HUES64 (cell line): ENCODE data around the gene TLCD2.
A peak's percentile ranks its signal among the peaks of the same experiment; 100 is the strongest.

Experiments used
- H3K27ac ChIP-seq: 2 replicates; pipeline ENCODE4 v1.7.0; 2013; ENCODE audit warnings: low read depth, low read length, inconsistent platforms
- H3K27me3 ChIP-seq: 2 replicates; pipeline ENCODE4 v1.6.1; 2013; ENCODE audit warnings: mild to moderate bottlenecking, low read length; ENCODE audit not compliant: insufficient read depth
- H3K36me3 ChIP-seq: 2 replicates; pipeline ENCODE4 v1.6.1; 2013; ENCODE audit warnings: mild to moderate bottlenecking, low read length; ENCODE audit not compliant: insufficient read depth
- H3K4me1 ChIP-seq: 2 replicates; pipeline ENCODE4 v1.6.1; 2013; ENCODE audit warnings: mild to moderate bottlenecking, low read length, moderate library complexity; ENCODE audit not compliant: insufficient read depth
- H3K4me3 ChIP-seq: 2 replicates; pipeline ENCODE4 v1.5.1; 2013; ENCODE audit warnings: mild to moderate bottlenecking, low read length, moderate library complexity
- H3K9ac ChIP-seq: 2 replicates; pipeline ENCODE4 v1.6.1; 2013; ENCODE audit warnings: mild to moderate bottlenecking, low read depth, low read length
- H3K9me3 ChIP-seq: 2 replicates; pipeline ENCODE4 v1.6.1; 2013; ENCODE audit warnings: low read depth, low read length; ENCODE audit not compliant: insufficient read depth
- WGBS: fragments of 150-250, 120-280 bp; methylation state at CpG from one replicate; pipeline ENCODE4 v1.1.7; 2013; ENCODE audit warnings: missing lambda C conversion rate; 5-methylcytosine and 5-hydroxymethylcytosine counted together

The TLCD2 gene

GRCh38 chr17:1732833-1733321, 22.7 kb upstream of the TLCD2 start:
- H3K4me3 ChIP-seq = no peak overlapping the region
- no peaks in the 10 kb centered on the region for H3K9me3 ChIP-seq
- no peaks in the 10 kb centered on the region for H3K27me3 ChIP-seq
- no peaks in the 10 kb centered on the region for H3K36me3 ChIP-seq
- no peak overlapping the region for H3K9ac ChIP-seq
- WGBS = 88% methylated on average over 11 of the region's 11 CpGs
- H3K4me1 ChIP-seq = no peaks in the 10 kb centered on the region
- no peak overlapping the region for H3K27ac ChIP-seq

GRCh38 chr17:1732241-1732832, 22.2 kb upstream of the TLCD2 start:
- Histone ChIP-seq H3K9me3 (no peaks in the 10 kb centered on the region), H3K36me3 (no peaks in the 10 kb centered on the region), H3K27me3 (no peaks in the 10 kb centered on the region), H3K4me1 (no peaks in the 10 kb centered on the region), H3K4me3 (no peak overlapping the region), H3K27ac (no peak overlapping the region), H3K9ac (no peak overlapping the region)
- WGBS = 92% methylated on average over 22 of the region's 22 CpGs

- no peak overlapping the region for H3K4me3 ChIP-seq
- no peaks in the 10 kb centered on the region for H3K36me3 ChIP-seq
- no peak overlapping the region for H3K9ac ChIP-seq
- H3K4me1 ChIP-seq = no peaks in the 10 kb centered on the region
- H3K27me3 ChIP-seq = no peaks in the 10 kb centered on the region
- H3K9me3 ChIP-seq = no peaks in the 10 kb centered on the region
- no peak overlapping the region for H3K27ac ChIP-seq
- WGBS = 95% methylated on average over 10 of the region's 10 CpGs
Observed at GRCh38 chr17:1731194-1731506, 21.0 kb upstream of the TLCD2 start.

GRCh38 chr17:1730326-1731193, 20.4 kb upstream of the TLCD2 start:
- 93% methylated on average over 40 of the region's 40 CpGs for WGBS
- Histone ChIP-seq H3K27ac (no peak overlapping the region), H3K36me3 (no peaks in the 10 kb centered on the region), H3K4me1 (no peaks in the 10 kb centered on the region), H3K4me3 (no peak overlapping the region), H3K27me3 (no peaks in the 10 kb centered on the region), H3K9me3 (no peaks in the 10 kb centered on the region), H3K9ac (no peak overlapping the region)

GRCh38 chr17:1729966-1730325, 19.8 kb upstream of the TLCD2 start:
- no peaks in the 10 kb centered on the region for H3K36me3 ChIP-seq
- no peaks in the 10 kb centered on the region for H3K4me1 ChIP-seq
- H3K9ac ChIP-seq = no peak overlapping the region
- 95% methylated on average over 15 of the region's 15 CpGs for WGBS
- H3K4me3 ChIP-seq = no peak overlapping the region
- no peaks in the 10 kb centered on the region for H3K27me3 ChIP-seq
- no peaks in the 10 kb centered on the region for H3K9me3 ChIP-seq
- no peak overlapping the region for H3K27ac ChIP-seq

- no peak overlapping the region for H3K9ac ChIP-seq
- no peak overlapping the region for H3K27ac ChIP-seq
- H3K27me3 ChIP-seq = no peaks in the 10 kb centered on the region
- H3K9me3 ChIP-seq = no peaks in the 10 kb centered on the region
- 93% methylated on average over 28 of the region's 28 CpGs for WGBS
- no peaks in the 10 kb centered on the region for H3K36me3 ChIP-seq
- H3K4me1 ChIP-seq = no peaks in the 10 kb centered on the region
- no peak overlapping the region for H3K4me3 ChIP-seq
Observed at GRCh38 chr17:1727876-1728630, 17.9 kb upstream of the TLCD2 start.

- no peak overlapping the region for H3K27ac ChIP-seq
- H3K27me3 ChIP-seq = no peaks in the 10 kb centered on the region
- WGBS = 95% methylated on average over 21 of the region's 21 CpGs
- no peak overlapping the region for H3K9ac ChIP-seq
- H3K4me1 ChIP-seq = no peaks in the 10 kb centered on the region
- H3K4me3 ChIP-seq = no peak overlapping the region
- H3K36me3 ChIP-seq = no peaks in the 10 kb centered on the region
- H3K9me3 ChIP-seq = no peaks in the 10 kb centered on the region
Observed at GRCh38 chr17:1727258-1727789, 17.1 kb upstream of the TLCD2 start.

- no peak overlapping the region for H3K4me3 ChIP-seq
- no peaks in the 10 kb centered on the region for H3K4me1 ChIP-seq
- H3K27ac ChIP-seq = no peak overlapping the region
- no peak overlapping the region for H3K9ac ChIP-seq
- WGBS = 93% methylated on average over 18 of the region's 18 CpGs
- H3K36me3 ChIP-seq = no peaks in the 10 kb centered on the region
- H3K27me3 ChIP-seq = no peaks in the 10 kb centered on the region
- H3K9me3 ChIP-seq = no peaks in the 10 kb centered on the region
Observed at GRCh38 chr17:1726626-1727257, 16.6 kb upstream of the TLCD2 start.

- Histone ChIP-seq H3K4me3 (no peak overlapping the region), H3K4me1 (no peaks in the 10 kb centered on the region), H3K9me3 (no peaks in the 10 kb centered on the region), H3K9ac (no peak overlapping the region), H3K27ac (no peak overlapping the region), H3K27me3 (no peaks in the 10 kb centered on the region), H3K36me3 (no peaks in the 10 kb centered on the region)
- WGBS = 96% methylated on average over 54 of the region's 54 CpGs
Observed at GRCh38 chr17:1725642-1726511, 15.7 kb upstream of the TLCD2 start.

- 25% methylated on average over 51 of the region's 51 CpGs for WGBS
- Histone ChIP-seq H3K9ac (peak overlapping the region; percentile 74), H3K27ac (no peak overlapping the region)
Observed at GRCh38 chr17:1724869-1725641, 14.9 kb upstream of the TLCD2 start.

More at GRCh38 chr17:1724869-1725641, 14.9 kb upstream of the TLCD2 start:
- Histone ChIP-seq H3K27me3 (no peaks in the 10 kb centered on the region), H3K9me3 (no peaks in the 10 kb centered on the region), H3K4me1 (no peaks in the 10 kb centered on the region), H3K4me3 (peak overlapping the region; percentile 65), H3K36me3 (no peaks in the 10 kb centered on the region)
